ENCODE measurements around the gene AKAP5.

The AKAP5 gene

GRCh38 chr14:64461221-64461620 is 4.1 kb upstream of the AKAP5 start:
- no peak for DNase-seq (ENCODE audit: low spot score)

GRCh38 chr14:64463195-64463594 is 2.1 kb upstream of the AKAP5 start:
- no peak for DNase-seq (ENCODE audit: low spot score)

GRCh38 chr14:64463873-64464272 is 1.4 kb upstream of the AKAP5 start:
- no peak for DNase-seq (ENCODE audit: low spot score)

GRCh38 chr14:64464651-64465050 is 648 bp upstream of the AKAP5 start:
- DNase-seq (ENCODE audit: low spot score): no peak

- no peak for DNase-seq (ENCODE audit: low spot score)
These were observed 694 bp downstream of the AKAP5 start for GRCh38 chr14:64465831-64466554.

GRCh38 chr14:64467101-64467500 is 1.8 kb downstream of the AKAP5 start:
- no peak for DNase-seq (ENCODE audit: low spot score)

GRCh38 chr14:64467566-64467965 is 2.3 kb downstream of the AKAP5 start:
- no peak for DNase-seq (ENCODE audit: low spot score)

GRCh38 chr14:64468451-64468850 is 3.2 kb downstream of the AKAP5 start:
- no peak for DNase-seq (ENCODE audit: low spot score)

- DNase-seq (ENCODE audit: low spot score): no peak
These were observed 8.7 kb downstream of the AKAP5 start for GRCh38 chr14:64474041-64474440.

- no peak for DNase-seq (ENCODE audit: low spot score)
These were observed 9.4 kb downstream of the AKAP5 start for GRCh38 chr14:64474698-64475097.

GRCh38 chr14:64475585-64476273 is 10.4 kb downstream of the AKAP5 start:
- DNase-seq (ENCODE audit: low spot score): no peak

- no peak for DNase-seq (ENCODE audit: low spot score)
These were observed 11.1 kb downstream of the AKAP5 start for GRCh38 chr14:64476438-64476837.

GRCh38 chr14:64478634-64479250 is 13.4 kb downstream of the AKAP5 start:
- DNase-seq (ENCODE audit: low spot score): peak; percentile 48

- no peak for DNase-seq (ENCODE audit: low spot score)
These were observed 23.3 kb downstream of the AKAP5 start for GRCh38 chr14:64488590-64489099.

GRCh38 chr14:64491637-64492036 is 26.3 kb downstream of the AKAP5 start:
- DNase-seq (ENCODE audit: low spot score): no peak

GRCh38 chr14:64493455-64493854 is 28.2 kb downstream of the AKAP5 start:
- DNase-seq (ENCODE audit: low spot score): no peak

GRCh38 chr14:64495252-64495651 is 30.0 kb downstream of the AKAP5 start:
- DNase-seq (ENCODE audit: low spot score): no peak

- no peak for DNase-seq (ENCODE audit: low spot score)
These were observed 31.5 kb downstream of the AKAP5 start for GRCh38 chr14:64496764-64497163.

GRCh38 chr14:64500088-64500487 is 34.8 kb downstream of the AKAP5 start:
- no peak for DNase-seq (ENCODE audit: low spot score)

- DNase-seq (ENCODE audit: low spot score): peak; percentile 27
These were observed 36.3 kb downstream of the AKAP5 start for GRCh38 chr14:64501411-64502171.

GRCh38 chr14:64502456-64502855 is 37.2 kb downstream of the AKAP5 start:
- DNase-seq (ENCODE audit: low spot score): peak; percentile 36

GRCh38 chr14:64502887-64503433 is 37.7 kb downstream of the AKAP5 start:
- peak; percentile 35 for DNase-seq (ENCODE audit: low spot score)

All from NAMALWA (cell line).